Activated CD4-positive, alpha-beta T cell treated with anti-CD3 and anti-CD28 coated beads for 36 hours (primary cell): Measurements from ENCODE around the gene SOX4. TPM values are rescaled to one million over a fixed set of nuclear protein-coding genes. Genes with fewer than 3 reads are reported as not detected.

Experiments
- ATAC-seq: fragments of 200-7000 bp; cut with Tn5 transposase; one replicate; pipeline ENCODE4 v1.10.0; 2021; ENCODE audit warnings: mild to moderate bottlenecking, moderate library complexity
- CTCF ChIA-PET: fragments of 350-600 bp; sonication (Branson Sonifier 250); formaldehyde crosslinking; loops from one replicate; lab custom pipeline; 2021; ENCODE audit warnings: antibody characterized with exemption; lab: Charles Lee
- POLR2A ChIA-PET: fragments of 350-600 bp; sonication (Branson Sonifier 250); formaldehyde crosslinking; loops from one replicate; lab custom pipeline; 2021; ENCODE audit warnings: antibody characterized with exemption, inconsistent platforms; lab: Charles Lee
- DNase-seq: peaks from one replicate; pipeline ENCODE4 v3.0.0-alpha.2; 2020
- H3K27ac Mint-ChIP-seq: one replicate; pipeline ENCODE4 v1.8.0; 2021; ENCODE audit warnings: mixed read lengths
- H3K27me3 Mint-ChIP-seq: one replicate; pipeline ENCODE4 v1.8.0; 2021; ENCODE audit warnings: mixed read lengths
- H3K36me3 Mint-ChIP-seq: one replicate; pipeline ENCODE4 v1.8.0; 2021; ENCODE audit warnings: low read depth, mixed read lengths
- H3K4me1 Mint-ChIP-seq: one replicate; pipeline ENCODE4 v1.8.0; 2021; ENCODE audit warnings: mixed read lengths
- H3K4me3 Mint-ChIP-seq: one replicate; pipeline ENCODE4 v1.8.0; 2021; ENCODE audit warnings: mild to moderate bottlenecking, moderate library complexity, mixed read lengths
- H3K9me3 Mint-ChIP-seq: one replicate; pipeline ENCODE4 v1.8.0; 2021; ENCODE audit warnings: low read depth, mixed read lengths
- intact Hi-C, 2 experiments: fragments of 100-400 bp; cut with DNase I in 1 of 2; cut with micrococcal nuclease in 1 of 2; formaldehyde crosslinking; loops; one replicate each; pipeline versions ENCODE4 v1.14.2 to v1.15.1; 2022 to 2024; cut with DNase I, micrococcal nuclease
- total RNA-seq, 2 experiments: library from RNA; stranded (reverse); gene quantifications; one replicate each; pipeline ENCODE4 v1.2.3, GENCODE V29; 2021

SOX4 gene
- total RNA-seq, 2 experiments from 2014 or later, result 2.3 to 2.5 TPM

DNA sequence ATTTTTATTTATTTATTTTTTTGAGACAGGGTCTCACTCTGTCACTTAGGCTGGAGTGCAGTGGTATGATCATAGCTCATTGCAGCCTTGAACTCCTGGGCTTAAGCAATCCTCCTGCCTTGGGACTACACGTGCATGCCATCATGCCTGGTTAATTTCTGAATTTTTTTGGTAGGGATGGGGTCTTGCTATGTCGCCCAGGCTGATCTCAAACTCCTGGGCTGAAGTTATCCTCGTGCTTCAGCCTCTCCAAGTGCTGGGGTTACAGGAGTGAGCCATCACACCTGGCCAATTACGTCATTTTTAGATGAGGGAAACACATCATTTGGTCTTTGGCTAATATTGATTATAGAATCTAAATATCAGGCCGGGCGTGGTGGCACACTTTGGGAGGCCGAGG lies 32.1 kb downstream of the SOX4 start:
- Mint-ChIP-seq H3K27me3 (peaks cover 2% of the 10 kb centered on the region), H3K4me3 (no peak overlapping the region), H3K4me1 (no peaks in the 10 kb centered on the region), H3K9me3 (no peaks in the 10 kb centered on the region), H3K36me3 (no peaks in the 10 kb centered on the region), H3K27ac (no peak overlapping the region)
- ATAC-seq (no peak), DNase-seq (no peak)
- ChIA-PET POLR2A (no interaction called here), CTCF (no interaction called here)
- intact Hi-C loops, result no loop called here

DNA sequence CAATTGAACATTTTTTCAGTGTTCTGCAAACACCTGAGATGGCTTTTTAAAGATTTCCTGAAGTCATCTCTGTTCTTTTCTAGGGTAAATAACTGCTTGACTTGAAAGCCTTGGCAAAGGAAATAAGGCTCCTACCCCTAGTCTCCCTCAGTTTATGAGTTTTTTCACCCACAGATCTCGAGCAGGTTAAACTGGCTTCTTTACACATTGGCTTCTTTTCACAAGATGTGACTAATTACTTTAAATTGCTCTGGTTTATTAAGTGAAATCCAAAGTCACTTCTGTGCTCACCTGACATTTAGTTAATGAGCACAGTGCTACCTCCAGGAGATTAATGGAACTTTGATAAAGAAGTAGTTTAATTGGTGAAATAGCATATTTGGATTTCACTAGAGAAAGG lies 33.2 kb downstream of the SOX4 start:
- no peak for DNase-seq
- H3K9me3 Mint-ChIP-seq, result no peaks in the 10 kb centered on the region
- no peak overlapping the region for H3K27ac Mint-ChIP-seq
- intact Hi-C loops, result no loop called here
- CTCF ChIA-PET, result interaction anchor here (0.7 kb wide), 1 partner anchor 18 kb away, joined by 3 read pairs; no protein-coding TSS in a partner anchor
- ATAC-seq, result no peak
- no peaks in the 10 kb centered on the region for H3K4me1 Mint-ChIP-seq
- peaks cover 2% of the 10 kb centered on the region for H3K27me3 Mint-ChIP-seq
- no peak overlapping the region for H3K4me3 Mint-ChIP-seq
- POLR2A ChIA-PET, result no interaction called here
- no peaks in the 10 kb centered on the region for H3K36me3 Mint-ChIP-seq

DNA sequence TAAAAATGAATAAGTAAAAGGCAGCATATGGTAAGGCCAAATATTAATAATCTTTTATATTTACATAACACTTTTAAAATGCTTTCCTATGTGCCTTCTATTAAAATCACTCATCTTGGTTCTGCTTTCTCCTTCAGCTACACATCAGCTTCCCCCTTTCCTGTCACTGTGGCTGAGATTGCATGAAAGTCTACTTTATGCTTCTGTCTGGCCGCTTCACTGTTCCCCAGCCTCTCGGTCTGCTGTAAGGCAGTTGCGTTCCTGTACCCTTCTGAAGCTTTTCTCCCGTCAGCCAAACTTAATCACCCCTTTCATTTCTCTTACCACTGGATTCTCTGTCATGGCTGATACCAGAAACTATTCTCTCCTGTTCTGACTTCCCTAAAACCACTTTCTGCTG lies 34.6 kb downstream of the SOX4 start:
- ATAC-seq (no peak), DNase-seq (no peak)
- H3K27me3 Mint-ChIP-seq, result peaks cover 2% of the 10 kb centered on the region
- peak overlapping the region; percentile 25 for H3K27ac Mint-ChIP-seq
- H3K4me1 Mint-ChIP-seq, result no peaks in the 10 kb centered on the region
- intact Hi-C loops, result no loop called here
- H3K36me3 Mint-ChIP-seq, result no peaks in the 10 kb centered on the region
- no peaks in the 10 kb centered on the region for H3K9me3 Mint-ChIP-seq
- POLR2A ChIA-PET, result no interaction called here
- CTCF ChIA-PET, result no interaction called here
- H3K4me3 Mint-ChIP-seq, result no peak overlapping the region

DNA sequence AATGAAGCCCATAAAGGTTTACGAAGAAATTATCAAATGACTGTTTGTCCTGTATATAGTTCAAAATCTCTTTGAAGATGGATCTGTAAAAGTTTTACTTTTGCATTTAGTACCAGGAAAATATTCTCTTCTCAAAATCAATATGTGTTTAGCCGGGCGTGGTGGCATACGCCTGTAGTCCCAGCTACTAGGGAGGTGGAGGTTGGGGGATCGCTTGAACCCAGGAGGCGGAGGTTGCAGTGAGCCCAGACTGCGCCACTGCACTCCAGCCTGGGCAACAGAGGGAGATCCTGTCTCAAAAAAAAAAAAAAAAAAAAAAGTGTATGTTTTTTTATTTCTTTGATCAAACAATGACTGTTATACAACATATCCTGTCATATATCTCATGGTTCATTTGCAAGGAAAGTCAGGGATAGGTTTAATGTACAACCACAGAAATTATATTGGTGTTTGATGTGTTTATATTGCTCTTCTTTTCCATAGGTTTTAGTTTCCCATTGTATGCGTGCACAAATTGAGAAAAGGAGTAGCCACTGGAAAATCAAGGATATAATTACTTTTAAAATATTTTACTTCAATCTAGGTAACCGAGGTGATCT lies 40.1 kb downstream of the SOX4 start:
- ChIA-PET CTCF (no interaction called here), POLR2A (no interaction called here)
- Mint-ChIP-seq H3K36me3 (no peaks in the 10 kb centered on the region), H3K4me3 (no peak overlapping the region), H3K4me1 (no peaks in the 10 kb centered on the region), H3K27ac (no peak overlapping the region), H3K9me3 (no peaks in the 10 kb centered on the region), H3K27me3 (peaks cover 2% of the 10 kb centered on the region)
- intact Hi-C loops, result no loop called here
- ATAC-seq (no peak), DNase-seq (no peak)

DNA sequence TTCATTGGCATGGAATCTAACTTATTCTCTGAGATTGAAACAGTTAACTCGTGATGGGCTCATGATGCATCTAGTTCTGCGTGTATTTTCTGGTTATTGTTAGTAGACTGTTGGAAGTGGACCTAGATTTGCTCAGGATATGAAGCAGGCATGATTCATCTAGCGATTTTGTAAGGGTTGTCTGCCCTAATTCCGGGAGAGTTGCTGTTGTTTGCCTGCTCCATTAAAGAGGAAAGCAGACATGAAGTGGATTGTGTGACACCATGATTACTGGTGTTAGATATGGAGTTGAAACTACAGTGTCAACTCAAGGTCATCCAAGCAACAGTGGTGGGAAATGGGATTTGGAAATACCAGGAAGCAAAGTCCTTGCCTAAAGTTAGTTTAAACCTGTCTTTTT lies 41.0 kb downstream of the SOX4 start:
- Mint-ChIP-seq H3K4me3 (no peak overlapping the region), H3K9me3 (no peaks in the 10 kb centered on the region), H3K27ac (no peak overlapping the region), H3K27me3 (peaks cover 2% of the 10 kb centered on the region), H3K36me3 (no peaks in the 10 kb centered on the region), H3K4me1 (no peaks in the 10 kb centered on the region)
- DNase-seq (no peak), ATAC-seq (no peak)
- ChIA-PET CTCF (no interaction called here), POLR2A (no interaction called here)
- intact Hi-C loops, result no loop called here

DNA sequence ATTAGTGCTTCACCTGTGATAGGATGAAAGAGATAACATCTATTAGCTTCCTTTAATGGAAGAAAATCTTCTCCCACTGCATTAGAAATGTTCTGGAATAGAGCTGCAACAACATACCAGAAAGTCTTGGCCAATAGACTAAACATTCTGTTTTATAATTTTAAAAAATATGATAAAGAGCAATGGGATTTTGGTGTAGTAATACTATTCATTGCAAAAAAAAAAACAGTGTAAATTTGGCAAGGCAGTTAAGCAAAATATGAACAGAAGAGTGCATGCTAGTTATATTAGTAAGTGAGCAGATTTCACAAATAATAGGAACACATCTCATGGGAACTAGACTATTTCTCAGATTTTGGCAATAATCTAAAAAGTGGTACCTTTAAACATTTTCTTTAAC lies 43.3 kb downstream of the SOX4 start:
- Mint-ChIP-seq H3K27me3 (no peaks in the 10 kb centered on the region), H3K4me1 (no peaks in the 10 kb centered on the region), H3K4me3 (no peak overlapping the region), H3K27ac (no peak overlapping the region), H3K9me3 (no peaks in the 10 kb centered on the region), H3K36me3 (no peaks in the 10 kb centered on the region)
- POLR2A ChIA-PET, result no interaction called here
- CTCF ChIA-PET, result no interaction called here
- no peak for ATAC-seq
- intact Hi-C loops, result no loop called here
- no peak for DNase-seq

DNA sequence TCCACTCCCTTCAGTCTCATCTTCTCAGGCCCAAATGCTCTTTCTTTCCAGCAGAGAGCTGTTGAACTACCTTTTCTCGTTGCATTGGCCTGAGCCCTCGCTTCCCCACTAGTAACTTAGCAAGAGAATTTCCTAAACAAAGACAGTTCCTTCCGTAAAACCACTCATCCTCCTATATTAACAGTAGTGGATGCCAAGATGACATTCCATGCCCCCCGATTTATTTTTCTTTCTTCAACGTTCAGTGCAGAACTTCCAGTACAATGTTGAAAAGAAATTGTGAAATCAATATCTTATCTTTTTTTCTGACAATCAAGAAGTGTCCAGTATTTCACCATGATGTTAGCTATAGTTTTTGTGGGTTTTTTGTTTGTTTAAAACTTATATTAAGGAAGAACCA lies 45.8 kb downstream of the SOX4 start:
- CTCF ChIA-PET, result no interaction called here
- POLR2A ChIA-PET, result no interaction called here
- H3K36me3 Mint-ChIP-seq, result no peaks in the 10 kb centered on the region

More for the DNA sequence above, 45.8 kb downstream of the SOX4 start:
- no peak for DNase-seq
- H3K27ac Mint-ChIP-seq, result no peak overlapping the region
- no peak for ATAC-seq
- H3K4me1 Mint-ChIP-seq, result no peaks in the 10 kb centered on the region
- H3K27me3 Mint-ChIP-seq, result peaks cover under 1% of the 10 kb centered on the region
- no peak overlapping the region for H3K4me3 Mint-ChIP-seq
- no peaks in the 10 kb centered on the region for H3K9me3 Mint-ChIP-seq
- intact Hi-C loops, result no loop called here
